ENCODE results near the gene CXCL10. TPM values are rescaled to one million over a fixed set of nuclear protein-coding genes. Genes with fewer than 3 reads are reported as not detected.

Gene CXCL10
- total RNA-seq, 1 donor from 2014 or later = not detected

DNA sequence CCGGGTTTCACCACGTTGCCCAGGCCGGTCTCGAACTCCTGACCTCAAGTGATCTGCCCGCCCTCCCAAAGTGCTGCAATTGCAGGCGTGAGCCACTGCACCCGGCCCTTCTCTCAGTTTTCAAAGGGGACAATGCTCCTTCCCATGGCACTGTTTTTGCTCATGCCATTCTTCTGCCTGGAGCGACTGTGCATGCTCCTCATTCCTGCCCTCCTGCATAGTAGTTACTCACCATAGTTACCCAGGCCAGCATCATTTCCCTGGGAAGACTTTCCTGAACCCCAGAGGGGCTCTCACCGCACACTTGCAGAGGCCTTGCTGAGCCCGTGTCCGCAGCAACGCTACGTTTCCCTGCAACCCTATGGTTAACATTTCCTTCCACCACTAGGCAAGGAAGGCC lies 12.7 kb downstream of the CXCL10 start:
- Mint-ChIP-seq H3K27ac (ENCODE audit: unreplicated experiment) (no peak overlapping the region), H3K36me3 (ENCODE audit: unreplicated experiment) (no peaks in the 10 kb centered on the region), H3K9me3 (ENCODE audit: unreplicated experiment) (no peaks in the 10 kb centered on the region), H3K27me3 (ENCODE audit: unreplicated experiment) (peaks cover 3% of the 10 kb centered on the region), H3K4me3 (ENCODE audit: unreplicated experiment) (no peak overlapping the region), H3K4me1 (ENCODE audit: low read depth, unreplicated experiment) (no peaks in the 10 kb centered on the region)
- DNase-seq = no peak
- TF ChIP-seq, protein P1, sequence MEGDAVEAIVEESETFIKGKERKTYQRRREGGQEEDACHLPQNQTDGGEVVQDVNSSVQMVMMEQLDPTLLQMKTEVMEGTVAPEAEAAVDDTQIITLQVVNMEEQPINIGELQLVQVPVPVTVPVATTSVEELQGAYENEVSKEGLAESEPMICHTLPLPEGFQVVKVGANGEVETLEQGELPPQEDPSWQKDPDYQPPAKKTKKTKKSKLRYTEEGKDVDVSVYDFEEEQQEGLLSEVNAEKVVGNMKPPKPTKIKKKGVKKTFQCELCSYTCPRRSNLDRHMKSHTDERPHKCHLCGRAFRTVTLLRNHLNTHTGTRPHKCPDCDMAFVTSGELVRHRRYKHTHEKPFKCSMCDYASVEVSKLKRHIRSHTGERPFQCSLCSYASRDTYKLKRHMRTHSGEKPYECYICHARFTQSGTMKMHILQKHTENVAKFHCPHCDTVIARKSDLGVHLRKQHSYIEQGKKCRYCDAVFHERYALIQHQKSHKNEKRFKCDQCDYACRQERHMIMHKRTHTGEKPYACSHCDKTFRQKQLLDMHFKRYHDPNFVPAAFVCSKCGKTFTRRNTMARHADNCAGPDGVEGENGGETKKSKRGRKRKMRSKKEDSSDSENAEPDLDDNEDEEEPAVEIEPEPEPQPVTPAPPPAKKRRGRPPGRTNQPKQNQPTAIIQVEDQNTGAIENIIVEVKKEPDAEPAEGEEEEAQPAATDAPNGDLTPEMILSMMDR (IDR thresholded peaks at IDR 0.05; ENCODE audit: partially characterized antibody, unreplicated experiment) = no peak

DNA sequence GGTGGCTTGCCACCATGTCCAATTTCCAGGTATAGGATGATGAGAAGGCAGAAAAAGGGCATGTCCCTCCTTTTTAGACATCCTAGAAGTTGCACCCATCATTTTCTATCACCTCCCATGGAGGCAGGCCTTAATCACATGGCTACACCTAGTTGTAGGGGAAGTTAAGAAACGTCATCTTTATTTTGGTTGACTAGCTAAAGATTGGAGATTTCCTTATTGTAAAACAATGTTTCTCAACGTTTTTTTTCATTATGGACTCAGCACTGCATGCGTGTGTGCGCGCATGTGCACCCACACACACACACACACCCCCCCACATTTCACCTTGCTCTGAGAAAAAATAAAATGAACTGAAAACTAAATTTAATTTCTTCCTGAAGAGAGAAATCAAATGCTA lies 14.0 kb downstream of the CXCL10 start:
- Mint-ChIP-seq H3K27me3 (ENCODE audit: unreplicated experiment) (peaks cover 3% of the 10 kb centered on the region), H3K36me3 (ENCODE audit: unreplicated experiment) (no peaks in the 10 kb centered on the region), H3K4me3 (ENCODE audit: unreplicated experiment) (no peak overlapping the region), H3K27ac (ENCODE audit: unreplicated experiment) (no peak overlapping the region), H3K4me1 (ENCODE audit: low read depth, unreplicated experiment) (no peaks in the 10 kb centered on the region), H3K9me3 (ENCODE audit: unreplicated experiment) (no peaks in the 10 kb centered on the region)
- TF ChIP-seq, protein P1 (IDR thresholded peaks at IDR 0.05; ENCODE audit: partially characterized antibody, unreplicated experiment) = no peak
- no peak for DNase-seq

DNA sequence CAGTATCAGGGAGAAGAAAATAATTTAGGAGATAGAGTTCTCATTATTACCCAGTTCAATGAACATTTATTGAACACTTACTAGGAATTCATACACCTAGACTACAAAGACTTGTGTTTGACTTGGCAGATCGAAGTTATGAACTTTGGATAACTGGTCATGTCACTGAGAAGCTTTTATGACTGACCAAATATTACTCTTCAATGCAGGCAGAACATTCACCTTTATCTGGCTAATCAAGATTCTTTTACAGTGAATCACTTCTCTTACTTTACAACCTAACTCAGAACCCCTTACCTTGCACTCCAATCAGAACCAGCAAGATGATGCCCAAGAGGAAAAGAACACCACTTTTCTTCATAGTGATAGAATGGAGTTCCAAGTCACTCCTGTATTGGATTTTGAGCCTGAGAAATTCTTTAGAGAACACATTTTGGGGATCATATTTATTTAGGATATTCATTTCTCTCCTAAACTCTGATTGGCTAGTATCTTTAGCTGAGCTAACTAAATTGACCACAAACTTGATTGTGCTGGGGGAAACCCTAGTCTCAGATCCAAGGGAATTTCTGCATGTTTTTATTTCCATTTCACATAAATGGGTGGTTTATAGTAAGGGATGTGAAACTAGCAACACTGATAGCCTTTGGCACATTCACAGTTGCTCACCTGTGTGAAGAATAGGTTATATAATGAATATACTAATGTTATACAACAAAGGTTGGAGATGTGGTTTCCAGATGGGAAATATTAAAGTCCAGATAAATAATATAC lies 16.0 kb downstream of the CXCL10 start, which contains the start of gene CXCL9:
Gene CXCL9 (minus strand): TSS at position 421 of the 774 bp plus-strand sequence. CDS start 60 bp downstream, at position 361.
- H3K27ac Mint-ChIP-seq (ENCODE audit: unreplicated experiment) = no peak within 1 kb of the TSS
- TF ChIP-seq, protein P1 (IDR thresholded peaks at IDR 0.05; ENCODE audit: partially characterized antibody, unreplicated experiment) = no peak
- DNase-seq = no peak
- no peaks in the 10 kb centered on the region for H3K4me1 Mint-ChIP-seq (ENCODE audit: low read depth, unreplicated experiment)
- no peaks in the 10 kb centered on the region for H3K36me3 Mint-ChIP-seq (ENCODE audit: unreplicated experiment)
- no peaks in the 10 kb centered on the region for H3K9me3 Mint-ChIP-seq (ENCODE audit: unreplicated experiment)
- no peak within 1 kb of the TSS for H3K4me3 Mint-ChIP-seq (ENCODE audit: unreplicated experiment)
- H3K27me3 Mint-ChIP-seq (ENCODE audit: unreplicated experiment) = peaks cover 3% of the 10 kb centered on the region

DNA sequence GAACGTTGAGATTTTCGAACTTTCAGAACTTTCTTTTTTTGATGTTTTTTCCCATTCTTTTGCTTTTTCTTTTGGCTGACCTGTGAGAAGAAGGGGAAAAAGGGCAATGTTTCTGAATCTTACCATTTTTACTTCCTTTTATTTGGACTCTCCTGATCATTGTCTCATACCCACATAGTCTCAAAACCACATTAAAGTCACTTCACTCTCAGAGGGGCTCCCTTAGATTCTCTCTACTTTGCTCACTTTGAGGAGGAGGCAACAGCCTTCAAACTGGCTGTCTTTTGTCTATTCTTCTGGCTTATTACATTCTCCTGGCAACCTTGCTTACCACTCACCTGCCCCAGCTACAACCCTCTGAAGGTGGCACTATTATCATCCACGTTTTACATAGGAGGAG lies 19.7 kb downstream of the CXCL10 start:
- Mint-ChIP-seq H3K27ac (ENCODE audit: unreplicated experiment) (no peak overlapping the region), H3K27me3 (ENCODE audit: unreplicated experiment) (no peaks in the 10 kb centered on the region), H3K4me3 (ENCODE audit: unreplicated experiment) (no peak overlapping the region), H3K36me3 (ENCODE audit: unreplicated experiment) (no peaks in the 10 kb centered on the region), H3K4me1 (ENCODE audit: low read depth, unreplicated experiment) (no peaks in the 10 kb centered on the region), H3K9me3 (ENCODE audit: unreplicated experiment) (no peaks in the 10 kb centered on the region)
- TF ChIP-seq, protein P1 (IDR thresholded peaks at IDR 0.05; ENCODE audit: partially characterized antibody, unreplicated experiment) = no peak
- no peak for DNase-seq

DNA sequence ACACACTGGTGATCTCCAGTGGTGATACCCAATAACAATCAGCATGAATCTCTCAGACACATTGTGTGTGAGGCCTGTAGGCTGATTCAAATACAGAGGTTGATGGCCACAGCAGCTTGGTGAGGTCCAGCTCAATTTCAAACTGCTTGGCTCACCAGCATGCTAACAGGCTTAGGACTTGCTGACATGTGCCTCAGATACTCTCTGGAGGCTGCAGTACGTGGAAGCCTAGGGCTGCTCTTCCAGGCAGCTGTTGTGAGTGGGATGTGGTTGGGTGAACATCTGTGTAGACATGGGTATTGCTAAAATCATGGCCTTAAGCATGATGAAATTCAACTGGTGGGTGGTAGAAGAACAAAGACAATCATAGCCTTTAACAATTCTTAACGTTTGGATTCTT lies 20.3 kb downstream of the CXCL10 start:
- H3K36me3 Mint-ChIP-seq (ENCODE audit: unreplicated experiment) = no peaks in the 10 kb centered on the region
- H3K9me3 Mint-ChIP-seq (ENCODE audit: unreplicated experiment) = no peaks in the 10 kb centered on the region
- no peaks in the 10 kb centered on the region for H3K4me1 Mint-ChIP-seq (ENCODE audit: low read depth, unreplicated experiment)
- no peak overlapping the region for H3K4me3 Mint-ChIP-seq (ENCODE audit: unreplicated experiment)
- TF ChIP-seq, protein P1 (IDR thresholded peaks at IDR 0.05; ENCODE audit: partially characterized antibody, unreplicated experiment) = no peak
- H3K27me3 Mint-ChIP-seq (ENCODE audit: unreplicated experiment) = no peaks in the 10 kb centered on the region
- DNase-seq = no peak
- no peak overlapping the region for H3K27ac Mint-ChIP-seq (ENCODE audit: unreplicated experiment)

All from glutamatergic neuron (in vitro differentiated cells).